ENCODE measurements around the gene AQP10.

DNA sequence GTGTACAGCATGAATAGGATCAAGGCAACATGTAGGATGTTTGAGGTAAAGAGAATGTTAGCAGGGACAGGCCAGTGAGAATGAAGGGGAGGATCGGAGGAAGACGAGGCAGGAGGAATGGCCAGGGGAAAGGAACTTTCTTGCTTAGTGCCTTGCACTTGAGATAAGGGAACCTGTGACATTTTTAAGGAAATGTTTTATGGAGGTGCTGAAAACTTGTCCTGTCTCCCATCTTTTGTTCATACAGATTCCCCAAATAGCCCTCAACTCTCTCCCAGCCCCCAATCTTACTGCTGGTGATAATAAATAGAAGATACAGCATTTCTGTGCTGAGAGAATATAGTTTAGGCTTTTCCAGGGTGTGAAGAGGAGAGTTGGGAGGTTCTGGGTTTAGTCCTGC lies 18.0 kb downstream of the AQP10 start:
- no peak for TF ChIP-seq NR2F1 (conservative IDR thresholded peaks at IDR 0.05)
- no peak for TF ChIP-seq RELA (IDR thresholded peaks at IDR 0.05; ENCODE audit: borderline replicate concordance, partially characterized antibody)
- TF ChIP-seq, protein P1, sequence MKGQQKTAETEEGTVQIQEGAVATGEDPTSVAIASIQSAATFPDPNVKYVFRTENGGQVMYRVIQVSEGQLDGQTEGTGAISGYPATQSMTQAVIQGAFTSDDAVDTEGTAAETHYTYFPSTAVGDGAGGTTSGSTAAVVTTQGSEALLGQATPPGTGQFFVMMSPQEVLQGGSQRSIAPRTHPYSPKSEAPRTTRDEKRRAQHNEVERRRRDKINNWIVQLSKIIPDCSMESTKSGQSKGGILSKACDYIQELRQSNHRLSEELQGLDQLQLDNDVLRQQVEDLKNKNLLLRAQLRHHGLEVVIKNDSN (IDR thresholded peaks at IDR 0.05; ENCODE audit: borderline replicate concordance, extremely low read length, insufficient read depth, low read depth, low read length), result no peak
- TF ChIP-seq, protein P2, sequence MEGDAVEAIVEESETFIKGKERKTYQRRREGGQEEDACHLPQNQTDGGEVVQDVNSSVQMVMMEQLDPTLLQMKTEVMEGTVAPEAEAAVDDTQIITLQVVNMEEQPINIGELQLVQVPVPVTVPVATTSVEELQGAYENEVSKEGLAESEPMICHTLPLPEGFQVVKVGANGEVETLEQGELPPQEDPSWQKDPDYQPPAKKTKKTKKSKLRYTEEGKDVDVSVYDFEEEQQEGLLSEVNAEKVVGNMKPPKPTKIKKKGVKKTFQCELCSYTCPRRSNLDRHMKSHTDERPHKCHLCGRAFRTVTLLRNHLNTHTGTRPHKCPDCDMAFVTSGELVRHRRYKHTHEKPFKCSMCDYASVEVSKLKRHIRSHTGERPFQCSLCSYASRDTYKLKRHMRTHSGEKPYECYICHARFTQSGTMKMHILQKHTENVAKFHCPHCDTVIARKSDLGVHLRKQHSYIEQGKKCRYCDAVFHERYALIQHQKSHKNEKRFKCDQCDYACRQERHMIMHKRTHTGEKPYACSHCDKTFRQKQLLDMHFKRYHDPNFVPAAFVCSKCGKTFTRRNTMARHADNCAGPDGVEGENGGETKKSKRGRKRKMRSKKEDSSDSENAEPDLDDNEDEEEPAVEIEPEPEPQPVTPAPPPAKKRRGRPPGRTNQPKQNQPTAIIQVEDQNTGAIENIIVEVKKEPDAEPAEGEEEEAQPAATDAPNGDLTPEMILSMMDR (IDR thresholded peaks at IDR 0.05 in 2 of 3, conservative IDR thresholded peaks at IDR 0.05 in 1 of 3; ENCODE audit: control insufficient read depth in 2 of 3, extremely low read depth in 1 of 3, insufficient read depth in 1 of 3, low read depth in 3 of 3, low read length in 3 of 3), result no peak
- no peak for TF ChIP-seq POLR2AphosphoS5 (IDR thresholded peaks at IDR 0.05; ENCODE audit: low read length)
- TF ChIP-seq RAD51 (IDR thresholded peaks at IDR 0.05), result no peak
- no peak for TF ChIP-seq SUPT20H (IDR thresholded peaks at IDR 0.05; ENCODE audit: borderline replicate concordance, control insufficient read depth, low read depth, low read length)
- no peak for TF ChIP-seq EP300 (IDR thresholded peaks at IDR 0.05; ENCODE audit: borderline replicate concordance in 1 of 2, control insufficient read depth in 1 of 2, low read depth in 2 of 2, low read length in 2 of 2)
- no peak for TF ChIP-seq HDAC6 (IDR thresholded peaks at IDR 0.05; ENCODE audit: unreplicated experiment)
- TF ChIP-seq EGR1 (IDR thresholded peaks at IDR 0.05; ENCODE audit: borderline replicate concordance in 1 of 2, low read depth in 2 of 2, low read length in 2 of 2), result no peak
- no peak for TF ChIP-seq ZNF24 (IDR thresholded peaks at IDR 0.05)
- no peak for TF ChIP-seq ZNF207 (IDR thresholded peaks at IDR 0.05; ENCODE audit: borderline replicate concordance)

Data from GM12878 (cell line).